Superior temporal gyrus (tissue), 1 donor: Measurements from ENCODE around the gene MAP3K7CL.

Source experiments
- DNase-seq: peaks from one replicate; pipeline ENCODE4 v3.0.0-alpha.2; 2016; ENCODE audit errors: extremely low spot score

MAP3K7CL gene

GRCh38 chr21:29195981-29196669 is 65.7 kb downstream of the MAP3K7CL start:
- DNase-seq = no peak

GRCh38 chr21:29196670-29197191 is 66.3 kb downstream of the MAP3K7CL start:
- no peak for DNase-seq

GRCh38 chr21:29201186-29201585 is 70.7 kb downstream of the MAP3K7CL start:
- no peak for DNase-seq

- no peak for DNase-seq
These were observed 74.6 kb downstream of the MAP3K7CL start for GRCh38 chr21:29205009-29205408.

GRCh38 chr21:29205988-29206387 is 75.5 kb downstream of the MAP3K7CL start:
- no peak for DNase-seq

GRCh38 chr21:29206445-29206844 is 76.0 kb downstream of the MAP3K7CL start:
- DNase-seq = no peak

- no peak for DNase-seq
These were observed 76.8 kb downstream of the MAP3K7CL start for GRCh38 chr21:29207201-29207600.

GRCh38 chr21:29208044-29208681 is 77.7 kb downstream of the MAP3K7CL start:
- DNase-seq = no peak

DNA sequence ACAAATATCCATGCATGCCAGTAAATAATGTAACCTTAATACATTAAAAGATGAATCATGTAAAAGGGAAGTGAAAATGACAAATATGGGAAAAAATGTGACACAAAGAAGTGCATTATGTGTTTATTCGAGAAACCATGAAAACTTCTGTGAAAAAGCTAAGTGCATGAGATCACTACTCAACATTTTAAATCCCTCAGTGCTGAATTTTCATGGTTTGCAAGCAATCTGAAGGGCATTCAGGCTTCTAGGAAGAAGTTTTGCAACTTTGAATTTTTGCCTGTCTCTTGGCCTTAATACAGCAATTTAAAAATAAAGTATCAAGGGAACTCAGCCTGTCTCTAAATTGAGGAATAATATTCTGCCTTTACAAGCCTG is 78.2 kb downstream of the MAP3K7CL start:
- no peak for DNase-seq

- DNase-seq = no peak
These were observed 79.3 kb downstream of the MAP3K7CL start for GRCh38 chr21:29209696-29210095.

- no peak for DNase-seq
These were observed 80.8 kb downstream of the MAP3K7CL start for GRCh38 chr21:29211205-29211604.

GRCh38 chr21:29212446-29212845 is 82.0 kb downstream of the MAP3K7CL start:
- DNase-seq = no peak

GRCh38 chr21:29213513-29214385 is 83.3 kb downstream of the MAP3K7CL start:
- no peak for DNase-seq

- no peak for DNase-seq
These were observed 85.3 kb downstream of the MAP3K7CL start for GRCh38 chr21:29215709-29216108.

GRCh38 chr21:29217818-29218291 is 87.4 kb downstream of the MAP3K7CL start:
- no peak for DNase-seq

- DNase-seq = no peak
These were observed 88.3 kb downstream of the MAP3K7CL start for GRCh38 chr21:29218749-29219148.

DNA sequence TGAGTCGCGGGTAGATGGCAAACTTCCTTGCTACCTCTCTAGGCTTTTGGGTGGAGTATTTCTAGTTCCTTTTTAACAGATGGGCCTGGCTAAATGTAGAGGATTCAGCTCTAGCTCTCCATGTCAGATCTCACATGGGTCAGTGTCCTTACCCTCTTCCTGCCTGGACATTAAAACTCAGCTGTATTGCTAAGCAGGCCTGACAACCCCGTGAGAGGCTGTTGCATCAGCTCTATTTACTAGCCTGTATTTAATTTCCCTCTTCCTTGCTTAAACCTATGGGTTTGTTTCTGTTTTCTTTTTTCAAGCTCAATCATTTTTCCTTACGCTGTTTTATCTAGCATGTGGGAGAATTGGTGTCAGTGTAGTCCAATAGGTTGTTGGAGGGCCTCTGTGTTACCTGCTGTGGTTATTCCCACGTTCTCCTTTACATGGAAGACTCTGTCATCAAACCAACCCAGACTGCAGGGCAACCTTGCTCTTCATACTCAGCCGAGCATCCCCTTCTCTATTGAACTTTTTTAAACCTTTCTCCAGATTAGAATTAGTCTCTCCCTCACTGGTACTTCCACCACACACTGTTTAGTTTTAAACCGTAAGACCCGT is 88.8 kb downstream of the MAP3K7CL start:
- DNase-seq = no peak

DNA sequence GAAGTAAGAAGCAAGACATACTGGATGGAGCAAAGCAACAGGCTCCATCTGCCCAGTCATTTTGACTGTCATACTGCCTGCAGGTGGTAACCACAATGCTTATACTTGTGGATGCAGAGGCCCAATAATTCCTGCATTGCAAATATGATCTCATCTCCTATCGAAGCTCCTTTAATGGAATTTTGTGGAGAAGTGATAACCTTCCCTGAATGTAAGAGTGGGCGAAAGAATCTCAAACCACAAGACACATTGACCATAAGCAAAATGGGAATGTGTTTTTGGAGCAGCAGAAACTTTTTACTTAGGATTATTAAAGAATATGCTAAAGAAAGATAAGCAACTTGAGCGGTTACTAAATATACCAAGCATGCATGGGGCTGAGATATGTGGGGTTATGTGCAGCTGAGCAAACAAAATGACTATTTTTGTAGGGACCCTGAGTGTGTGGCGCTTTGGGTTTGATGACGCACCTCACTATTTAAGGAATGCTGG is 90.9 kb downstream of the MAP3K7CL start:
- DNase-seq = no peak

- no peak for DNase-seq
These were observed 93.6 kb downstream of the MAP3K7CL start for GRCh38 chr21:29224006-29224405.
